Panc1 (cell line): ENCODE data around the gene CFAP300.

Experiments
- POLR2AphosphoS5 ChIP-seq: IDR thresholded peaks from 2 replicates; pipeline ENCODE4 v1.6.1; 2012; ENCODE audit warnings: mild to moderate bottlenecking, low read depth, low read length, moderate library complexity
- SIN3A ChIP-seq: IDR thresholded peaks from 2 replicates; pipeline ENCODE4 v1.6.1; 2012; ENCODE audit warnings: low read depth, mild to moderate bottlenecking, low read length, moderate library complexity, borderline replicate concordance; ENCODE audit not compliant: insufficient read depth
- TCF7L2 ChIP-seq: IDR thresholded peaks from 2 replicates; pipeline ENCODE4 v1.6.1; 2011; ENCODE audit warnings: mild to moderate bottlenecking, low read depth, low read length, inconsistent platforms
- TF ChIP-seq, protein P1 (sequence below): fragments of 450-650 bp; IDR thresholded peaks from 2 replicates; pipeline ENCODE4 v1.5.1; 2017; ENCODE audit warnings: mild to moderate bottlenecking
- TF ChIP-seq, protein P2 (sequence below), 2 experiments: IDR thresholded peaks; 2 replicates each; pipeline ENCODE4 v1.6.1; 2011 to 2012; ENCODE audit warnings: low read depth in 2 of 2, control low read depth in 1 of 2, low read length in 1 of 2, mild to moderate bottlenecking in 1 of 2, moderate library complexity in 1 of 2; ENCODE audit not compliant: insufficient read depth in 1 of 2

DNA sequence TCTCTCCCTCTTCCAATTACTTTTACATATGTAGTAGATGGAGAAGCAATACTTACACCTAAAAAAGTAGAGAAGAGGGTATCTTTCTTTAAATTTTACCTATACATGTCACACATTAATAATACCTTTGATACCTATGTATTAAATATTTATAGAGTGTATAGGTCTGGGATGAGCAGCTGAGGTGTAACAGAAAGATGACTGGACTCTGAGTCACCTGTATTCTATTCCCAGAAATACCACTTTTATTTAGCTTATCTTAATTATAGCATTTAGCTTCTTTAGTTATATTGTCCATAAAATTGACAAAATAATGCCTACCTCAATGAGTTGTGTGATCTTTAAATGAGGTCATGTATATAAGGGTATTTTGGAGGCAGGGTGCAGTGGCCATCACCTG is 32.4 kb downstream of the CFAP300 start:
- TF ChIP-seq POLR2AphosphoS5 (no peak), TCF7L2 (no peak), SIN3A (no peak)
- TF ChIP-seq, protein P1, sequence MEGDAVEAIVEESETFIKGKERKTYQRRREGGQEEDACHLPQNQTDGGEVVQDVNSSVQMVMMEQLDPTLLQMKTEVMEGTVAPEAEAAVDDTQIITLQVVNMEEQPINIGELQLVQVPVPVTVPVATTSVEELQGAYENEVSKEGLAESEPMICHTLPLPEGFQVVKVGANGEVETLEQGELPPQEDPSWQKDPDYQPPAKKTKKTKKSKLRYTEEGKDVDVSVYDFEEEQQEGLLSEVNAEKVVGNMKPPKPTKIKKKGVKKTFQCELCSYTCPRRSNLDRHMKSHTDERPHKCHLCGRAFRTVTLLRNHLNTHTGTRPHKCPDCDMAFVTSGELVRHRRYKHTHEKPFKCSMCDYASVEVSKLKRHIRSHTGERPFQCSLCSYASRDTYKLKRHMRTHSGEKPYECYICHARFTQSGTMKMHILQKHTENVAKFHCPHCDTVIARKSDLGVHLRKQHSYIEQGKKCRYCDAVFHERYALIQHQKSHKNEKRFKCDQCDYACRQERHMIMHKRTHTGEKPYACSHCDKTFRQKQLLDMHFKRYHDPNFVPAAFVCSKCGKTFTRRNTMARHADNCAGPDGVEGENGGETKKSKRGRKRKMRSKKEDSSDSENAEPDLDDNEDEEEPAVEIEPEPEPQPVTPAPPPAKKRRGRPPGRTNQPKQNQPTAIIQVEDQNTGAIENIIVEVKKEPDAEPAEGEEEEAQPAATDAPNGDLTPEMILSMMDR, result no peak
- TF ChIP-seq, protein P2, sequence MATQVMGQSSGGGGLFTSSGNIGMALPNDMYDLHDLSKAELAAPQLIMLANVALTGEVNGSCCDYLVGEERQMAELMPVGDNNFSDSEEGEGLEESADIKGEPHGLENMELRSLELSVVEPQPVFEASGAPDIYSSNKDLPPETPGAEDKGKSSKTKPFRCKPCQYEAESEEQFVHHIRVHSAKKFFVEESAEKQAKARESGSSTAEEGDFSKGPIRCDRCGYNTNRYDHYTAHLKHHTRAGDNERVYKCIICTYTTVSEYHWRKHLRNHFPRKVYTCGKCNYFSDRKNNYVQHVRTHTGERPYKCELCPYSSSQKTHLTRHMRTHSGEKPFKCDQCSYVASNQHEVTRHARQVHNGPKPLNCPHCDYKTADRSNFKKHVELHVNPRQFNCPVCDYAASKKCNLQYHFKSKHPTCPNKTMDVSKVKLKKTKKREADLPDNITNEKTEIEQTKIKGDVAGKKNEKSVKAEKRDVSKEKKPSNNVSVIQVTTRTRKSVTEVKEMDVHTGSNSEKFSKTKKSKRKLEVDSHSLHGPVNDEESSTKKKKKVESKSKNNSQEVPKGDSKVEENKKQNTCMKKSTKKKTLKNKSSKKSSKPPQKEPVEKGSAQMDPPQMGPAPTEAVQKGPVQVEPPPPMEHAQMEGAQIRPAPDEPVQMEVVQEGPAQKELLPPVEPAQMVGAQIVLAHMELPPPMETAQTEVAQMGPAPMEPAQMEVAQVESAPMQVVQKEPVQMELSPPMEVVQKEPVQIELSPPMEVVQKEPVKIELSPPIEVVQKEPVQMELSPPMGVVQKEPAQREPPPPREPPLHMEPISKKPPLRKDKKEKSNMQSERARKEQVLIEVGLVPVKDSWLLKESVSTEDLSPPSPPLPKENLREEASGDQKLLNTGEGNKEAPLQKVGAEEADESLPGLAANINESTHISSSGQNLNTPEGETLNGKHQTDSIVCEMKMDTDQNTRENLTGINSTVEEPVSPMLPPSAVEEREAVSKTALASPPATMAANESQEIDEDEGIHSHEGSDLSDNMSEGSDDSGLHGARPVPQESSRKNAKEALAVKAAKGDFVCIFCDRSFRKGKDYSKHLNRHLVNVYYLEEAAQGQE (IDR thresholded peaks at IDR 0.05; ENCODE audit: insufficient read depth in 1 of 2, low read depth in 2 of 2, low read length in 1 of 2), result no peak
